Measurements from ENCODE around the gene TMEM186.
A peak's percentile ranks its signal among the peaks of the same experiment; 100 is the strongest.

TMEM186 gene, protein sequence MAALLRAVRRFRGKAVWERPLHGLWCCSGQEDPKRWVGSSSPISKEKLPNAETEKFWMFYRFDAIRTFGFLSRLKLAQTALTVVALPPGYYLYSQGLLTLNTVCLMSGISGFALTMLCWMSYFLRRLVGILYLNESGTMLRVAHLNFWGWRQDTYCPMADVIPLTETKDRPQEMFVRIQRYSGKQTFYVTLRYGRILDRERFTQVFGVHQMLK

GRCh38 chr16:8797364-8798173 lies at the start of gene TMEM186, which contains the start of gene PMM2:
Gene TMEM186, minus strand, starts transcription at chr16:8797639. Its CDS starts 25 bp downstream, at chr16:8797614.
Gene PMM2, plus strand, starts transcription at chr16:8797839. Its CDS starts 44 bp downstream, at chr16:8797883.
- no peaks in the 10 kb centered on the region for H3K27me3 ChIP-seq (ENCODE audit: low read depth, low read length)
- H3K4me2 ChIP-seq (ENCODE audit: low read length) = peak within 1 kb of the TSS; percentile 94
- peak within 1 kb of the TSS; percentile 64 for H3K27ac ChIP-seq (ENCODE audit: low read length)
- peaks cover 18% of the 10 kb centered on the region for H3K36me3 ChIP-seq (replicated peaks; ENCODE audit: low read depth, low read length)
- peaks cover 16% of the 10 kb centered on the region for H4K20me1 ChIP-seq (ENCODE audit: insufficient read depth, low read length)
- H3K9me3 ChIP-seq (ENCODE audit: insufficient read depth, low read length) = no peaks in the 10 kb centered on the region
- H2AFZ ChIP-seq (ENCODE audit: low read depth, low read length) = peak within 1 kb of the TSS; percentile 55; the same call in 1 of the 2 replicates
- peaks cover 20% of the 10 kb centered on the region for H3K4me1 ChIP-seq (ENCODE audit: low read length)
- peak within 1 kb of the TSS; percentile 99 for H3K4me3 ChIP-seq (ENCODE audit: low read length)
- TF ChIP-seq CTCF (IDR thresholded peaks at IDR 0.05; ENCODE audit: low read depth, low read length) = no peak
- no peak for TF ChIP-seq EZH2phosphoT487 (IDR thresholded peaks at IDR 0.05; ENCODE audit: low read depth)
- peaks cover 78% of the 10 kb centered on the region for H3K79me2 ChIP-seq (ENCODE audit: low read length)
- H3K9ac ChIP-seq (ENCODE audit: low read length) = peak within 1 kb of the TSS; percentile 97

- Histone ChIP-seq H3K4me2 (ENCODE audit: low read length) (no peak overlapping the region), H3K27ac (ENCODE audit: low read length) (no peak overlapping the region), H3K36me3 (replicated peaks; ENCODE audit: low read depth, low read length) (peaks cover 38% of the 10 kb centered on the region)
These were observed 49.7 kb upstream of the TMEM186 start for GRCh38 chr16:8847145-8847544.

DNA sequence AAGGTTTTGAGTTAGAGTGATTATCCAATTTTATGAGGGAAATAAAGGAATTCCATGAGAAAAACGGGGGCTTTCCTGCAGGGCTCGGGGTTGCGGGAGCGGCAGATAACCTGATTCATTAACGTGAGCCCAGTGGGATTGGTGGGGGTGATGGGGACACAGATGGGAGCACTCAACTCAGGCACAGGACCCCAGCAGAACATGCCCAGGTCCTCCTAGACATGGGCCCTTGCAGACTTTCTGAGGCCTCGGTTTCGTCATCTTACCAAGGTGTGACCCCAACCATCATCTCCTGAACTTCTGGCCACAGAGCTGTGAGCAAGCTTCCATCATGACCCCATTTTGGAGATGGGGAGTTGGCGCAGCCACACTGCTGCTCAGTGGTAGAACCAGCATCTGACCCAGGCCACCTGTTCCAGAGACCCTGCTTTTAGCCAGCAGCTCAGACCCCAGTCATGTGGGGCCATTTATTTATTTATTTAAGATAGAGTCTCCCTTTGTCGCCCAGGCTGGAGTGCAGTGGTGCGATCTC lies 49.0 kb upstream of the TMEM186 start:
- H3K36me3 ChIP-seq (replicated peaks; ENCODE audit: low read depth, low read length) = peaks cover 34% of the 10 kb centered on the region
- no peak overlapping the region for H3K4me2 ChIP-seq (ENCODE audit: low read length)
- H3K9me3 ChIP-seq (ENCODE audit: insufficient read depth, low read length) = no peaks in the 10 kb centered on the region
- peaks cover 8% of the 10 kb centered on the region; the same call in 1 of the 2 replicates for H4K20me1 ChIP-seq (ENCODE audit: insufficient read depth, low read length)
- no peak overlapping the region for H3K9ac ChIP-seq (ENCODE audit: low read length)
- H3K4me3 ChIP-seq (ENCODE audit: low read length) = no peak overlapping the region
- H3K4me1 ChIP-seq (ENCODE audit: low read length) = no peaks in the 10 kb centered on the region
- no peaks in the 10 kb centered on the region for H3K27me3 ChIP-seq (ENCODE audit: low read depth, low read length)
- H3K27ac ChIP-seq (ENCODE audit: low read length) = no peak overlapping the region
- TF ChIP-seq CTCF (IDR thresholded peaks at IDR 0.05; ENCODE audit: low read depth, low read length) = no peak
- TF ChIP-seq EZH2phosphoT487 (IDR thresholded peaks at IDR 0.05; ENCODE audit: low read depth) = no peak
- peaks cover 11% of the 10 kb centered on the region for H3K79me2 ChIP-seq (ENCODE audit: low read length)
- H2AFZ ChIP-seq (ENCODE audit: low read depth, low read length) = no peak overlapping the region

More at GRCh38 chr16:8847145-8847544, 49.7 kb upstream of the TMEM186 start:
- H3K4me3 ChIP-seq (ENCODE audit: low read length) = no peak overlapping the region
- H3K79me2 ChIP-seq (ENCODE audit: low read length) = peaks cover 11% of the 10 kb centered on the region
- no peak for TF ChIP-seq EZH2phosphoT487 (IDR thresholded peaks at IDR 0.05; ENCODE audit: low read depth)
- TF ChIP-seq CTCF (IDR thresholded peaks at IDR 0.05; ENCODE audit: low read depth, low read length) = no peak
- no peak overlapping the region for H3K9ac ChIP-seq (ENCODE audit: low read length)
- H2AFZ ChIP-seq (ENCODE audit: low read depth, low read length) = no peak overlapping the region
- no peaks in the 10 kb centered on the region for H3K27me3 ChIP-seq (ENCODE audit: low read depth, low read length)
- no peaks in the 10 kb centered on the region for H3K9me3 ChIP-seq (ENCODE audit: insufficient read depth, low read length)
- H4K20me1 ChIP-seq (ENCODE audit: insufficient read depth, low read length) = peaks cover 8% of the 10 kb centered on the region; the same call in 1 of the 2 replicates
- no peaks in the 10 kb centered on the region for H3K4me1 ChIP-seq (ENCODE audit: low read length)
